ENCODE data around the gene CCDC57. TPM values are rescaled to one million over a fixed set of nuclear protein-coding genes. Genes with fewer than 3 reads are reported as not detected.

CCDC57 gene
- total and polyA plus RNA-seq, 9 of the 15 experiments (the other 6 are each of a cell fraction or from before 2014, with no cell fraction given), result 0.83 to 36.2 (median 13.6) TPM

- TF ChIP-seq NR0B1 (IDR thresholded peaks at IDR 0.05; ENCODE audit: partially characterized antibody), result no peak
- no peak for TF ChIP-seq FOXK2 (conservative IDR thresholded peaks at IDR 0.05 in 1 of 2, IDR thresholded peaks at IDR 0.05 in 1 of 2; ENCODE audit: low read depth in 2 of 2)
- TF ChIP-seq BRD9 (IDR thresholded peaks at IDR 0.05; ENCODE audit: low read depth, partially characterized antibody), result no peak
- peak; percentile 79 for TF ChIP-seq POLR2A (conservative IDR thresholded peaks at IDR 0.05)
- TF ChIP-seq PHF21A (IDR thresholded peaks at IDR 0.05; ENCODE audit: borderline replicate concordance, low read depth), result no peak
- no peak for TF ChIP-seq RBM14 (IDR thresholded peaks at IDR 0.05; ENCODE audit: borderline replicate concordance, insufficient read depth, low read depth, low read length)
These were observed 134.9 kb downstream of the CCDC57 start (continued) for GRCh38 chr17:82077617-82078358.

GRCh38 chr17:82076785-82077591, 135.7 kb downstream of the CCDC57 start:
- H3K4me2 ChIP-seq (ENCODE audit: insufficient read depth, low read length), result no peak overlapping the region
- no peaks in the 10 kb centered on the region for H3K27me3 ChIP-seq (ENCODE audit: control insufficient read depth in 2 of 2, insufficient read depth in 2 of 2, low read length in 2 of 2)
- BruUV-seq (replicated peaks), result no TSS peak
- H2AFZ ChIP-seq (ENCODE audit: low read depth, low read length), result no peak overlapping the region
- in situ Hi-C loops (cut with MboI) (no loop called here), intact Hi-C loops (cut with micrococcal nuclease) (no loop called here)
- H3K9me1 ChIP-seq (ENCODE audit: control insufficient read depth, insufficient read depth, low read length), result peaks cover 3% of the 10 kb centered on the region
- ChIA-PET CTCF (ENCODE audit: low intra/inter-chr PET ratio) (no interaction called here), POLR2A (interaction anchor here (0.5 to 4.2 kb wide), 12 partner anchors 11 to 949 kb away, joined by 3 to 52 read pairs (median 3); partner anchors contain the start of genes DUS1L and FASN)
- H3K4me3 ChIP-seq, result no peak overlapping the region
- H4K20me1 ChIP-seq (replicated peaks; ENCODE audit: control insufficient read depth, insufficient read depth, low read length), result peaks cover 27% of the 10 kb centered on the region
- H3K9me3 ChIP-seq (replicated peaks; ENCODE audit: control insufficient read depth, insufficient read depth, low read depth, low read length), result no peaks in the 10 kb centered on the region
- WGBS (ENCODE audit: insufficient coverage, low coverage, missing lambda C conversion rate), result 67% methylated on average over 12 of the region's 21 CpGs
- no peak overlapping the region for H3K27ac ChIP-seq (ENCODE audit: extremely low read depth, low read depth, low read length)
- H3K4me1 ChIP-seq (replicated peaks in 1 of 2; ENCODE audit: control insufficient read depth in 2 of 2, insufficient read depth in 2 of 2, low read length in 2 of 2), result peaks cover 0 to 49% of the 10 kb centered on the region in 2 experiments; a peak in 2 of 5 replicates
- ATAC-seq (peak; percentile 74), FAIRE-seq (peak; percentile 52), DNase-seq (ENCODE audit: extremely low read depth in 1 of 4, low spot score in 3 of 4) (peak in 1 of 4 experiments; percentile 55)
- peak overlapping the region in 1 of 2 experiments; percentile 75; a peak in 2 of 4 replicates for H3K9ac ChIP-seq (ENCODE audit: insufficient read depth in 1 of 2, low read depth in 2 of 2, low read length in 2 of 2)
- no peaks in the 10 kb centered on the region for H3K79me2 ChIP-seq (ENCODE audit: control insufficient read depth, insufficient read depth, low read length)
- peaks cover 43% of the 10 kb centered on the region; the same call in 2 of the 3 replicates for H3K36me3 ChIP-seq (ENCODE audit: control insufficient read depth, insufficient read depth, low read length)
- TF ChIP-seq RBFOX2 (IDR thresholded peaks at IDR 0.05; ENCODE audit: low read depth, low read length) (peak; percentile 52; the same call in 1 of the 2 replicates), NCOA2 (IDR thresholded peaks at IDR 0.05; ENCODE audit: partially characterized antibody in 2 of 2) (no peak), POLR2AphosphoS5 (IDR thresholded peaks at IDR 0.05; ENCODE audit: control insufficient read depth, insufficient read depth, low read depth, low read length) (peak; percentile 40), SUPT5H (IDR thresholded peaks at IDR 0.05) (peak; percentile 13), SIN3A (IDR thresholded peaks at IDR 0.05; ENCODE audit: borderline replicate concordance in 2 of 2, control insufficient read depth in 1 of 2, low read depth in 2 of 2, low read length in 2 of 2) (peak in 1 of 2 experiments; percentile 75; a peak in 1 of 4 replicates), CHD2 (IDR thresholded peaks at IDR 0.05; ENCODE audit: low read depth, low read length) (peak; percentile 37; the same call in 1 of the 2 replicates), NCOR1 (IDR thresholded peaks at IDR 0.05) (0 out of 2 replicates have a peak, but pooled peaks have one; percentile 18), PTBP1 (IDR thresholded peaks at IDR 0.05; ENCODE audit: low read depth, low read length) (no peak), FIP1L1 (IDR thresholded peaks at IDR 0.05; ENCODE audit: low read depth, low read length, poor library complexity, severe bottlenecking) (peak; percentile 48)
